Measurements from ENCODE around the gene ATP10A.

ATP10A gene

DNA sequence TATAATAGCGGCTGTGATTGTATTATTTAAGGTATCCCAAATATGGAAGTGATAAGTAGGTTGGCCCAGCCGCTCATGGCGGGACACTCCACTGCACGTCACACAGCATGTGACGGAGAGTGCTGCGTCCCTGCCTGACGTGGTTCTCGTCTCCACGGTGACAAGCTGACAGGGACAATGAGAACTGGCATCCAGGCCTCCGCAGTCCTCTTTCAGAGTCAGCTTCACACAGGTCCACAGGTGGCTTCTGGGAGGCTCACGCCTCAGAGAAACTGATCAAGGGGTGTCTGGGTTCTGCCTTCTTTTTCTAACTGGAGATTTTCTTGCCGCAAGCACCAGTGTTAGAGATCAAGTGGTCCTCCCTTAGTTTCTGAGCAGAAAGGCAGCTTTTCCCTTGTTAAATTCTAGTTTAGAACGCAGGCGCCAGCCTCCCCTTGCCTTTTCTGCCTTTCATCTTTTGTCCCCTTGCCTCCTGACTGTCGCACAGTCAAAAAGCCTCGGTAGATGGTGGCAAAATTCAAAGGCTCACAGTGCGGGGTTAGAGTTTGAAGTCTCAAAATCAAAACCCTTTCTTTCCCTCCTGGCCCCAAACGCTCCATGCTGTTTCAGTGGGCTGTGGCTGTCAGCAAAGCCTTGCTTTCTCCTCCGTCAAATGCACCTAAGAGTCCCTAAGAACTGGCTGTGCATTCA lies 120.9 kb downstream of the ATP10A start:
- TF ChIP-seq, protein P1, sequence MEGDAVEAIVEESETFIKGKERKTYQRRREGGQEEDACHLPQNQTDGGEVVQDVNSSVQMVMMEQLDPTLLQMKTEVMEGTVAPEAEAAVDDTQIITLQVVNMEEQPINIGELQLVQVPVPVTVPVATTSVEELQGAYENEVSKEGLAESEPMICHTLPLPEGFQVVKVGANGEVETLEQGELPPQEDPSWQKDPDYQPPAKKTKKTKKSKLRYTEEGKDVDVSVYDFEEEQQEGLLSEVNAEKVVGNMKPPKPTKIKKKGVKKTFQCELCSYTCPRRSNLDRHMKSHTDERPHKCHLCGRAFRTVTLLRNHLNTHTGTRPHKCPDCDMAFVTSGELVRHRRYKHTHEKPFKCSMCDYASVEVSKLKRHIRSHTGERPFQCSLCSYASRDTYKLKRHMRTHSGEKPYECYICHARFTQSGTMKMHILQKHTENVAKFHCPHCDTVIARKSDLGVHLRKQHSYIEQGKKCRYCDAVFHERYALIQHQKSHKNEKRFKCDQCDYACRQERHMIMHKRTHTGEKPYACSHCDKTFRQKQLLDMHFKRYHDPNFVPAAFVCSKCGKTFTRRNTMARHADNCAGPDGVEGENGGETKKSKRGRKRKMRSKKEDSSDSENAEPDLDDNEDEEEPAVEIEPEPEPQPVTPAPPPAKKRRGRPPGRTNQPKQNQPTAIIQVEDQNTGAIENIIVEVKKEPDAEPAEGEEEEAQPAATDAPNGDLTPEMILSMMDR (IDR thresholded peaks at IDR 0.05; ENCODE audit: low read depth, low read length): no peak
- DNase-seq (ENCODE audit: extremely low read depth, low read depth): no peak

- TF ChIP-seq, protein P1 (IDR thresholded peaks at IDR 0.05; ENCODE audit: low read depth, low read length): no peak
- DNase-seq (ENCODE audit: extremely low read depth, low read depth): no peak
These were observed 121.9 kb downstream of the ATP10A start for GRCh38 chr15:25741256-25741580.

DNA sequence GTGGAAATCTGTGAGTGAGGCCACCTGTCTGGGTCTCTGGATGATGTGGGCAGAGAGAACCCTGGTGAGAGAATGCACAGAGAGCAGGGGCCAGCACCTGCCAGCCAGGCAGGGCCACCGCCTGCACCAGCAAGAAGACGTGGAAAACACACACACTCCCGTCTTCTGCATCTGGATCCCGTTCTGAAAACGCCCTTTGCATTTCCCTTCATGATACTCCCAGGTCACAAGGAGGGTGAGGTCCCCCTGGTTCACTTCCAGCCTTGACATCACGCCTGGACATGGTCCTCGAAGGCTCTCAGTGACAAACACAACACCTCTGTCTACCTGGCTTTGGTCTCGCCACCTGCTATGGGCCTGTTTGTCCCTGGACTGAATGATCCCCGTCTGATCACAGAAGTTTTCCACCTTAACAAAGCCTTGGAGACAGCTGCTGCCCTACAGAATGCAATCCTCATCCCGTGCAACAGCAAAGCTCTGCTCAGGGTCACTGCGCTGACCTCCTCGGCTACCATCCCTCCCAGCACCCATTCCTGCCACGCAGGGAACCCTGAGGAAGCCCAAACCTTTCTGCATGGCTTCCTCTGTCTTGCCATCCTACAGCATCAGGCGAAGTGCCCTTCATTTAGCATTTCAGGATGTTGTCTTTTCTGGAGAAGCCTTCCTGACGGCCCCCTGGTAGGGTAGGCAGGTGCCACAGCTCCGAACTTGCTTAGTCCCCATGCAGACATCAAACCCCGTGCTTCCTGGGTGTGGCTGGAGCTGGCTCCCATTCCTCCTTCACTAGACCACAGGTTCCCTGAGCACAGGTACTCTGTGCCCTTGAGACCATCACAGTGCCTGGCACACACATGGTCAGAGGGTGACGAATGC lies 122.5 kb downstream of the ATP10A start:
- TF ChIP-seq, protein P1 (IDR thresholded peaks at IDR 0.05; ENCODE audit: low read depth, low read length): no peak
- DNase-seq (ENCODE audit: extremely low read depth, low read depth): no peak

GRCh38 chr15:25739687-25740121 lies 123.4 kb downstream of the ATP10A start:
- peak; percentile 16 for DNase-seq (ENCODE audit: extremely low read depth, low read depth)
- TF ChIP-seq, protein P1 (IDR thresholded peaks at IDR 0.05; ENCODE audit: low read depth, low read length): peak; percentile 65

GRCh38 chr15:25738171-25738965 lies 124.8 kb downstream of the ATP10A start:
- no peak for DNase-seq (ENCODE audit: extremely low read depth, low read depth)

GRCh38 chr15:25737218-25737643 lies 125.9 kb downstream of the ATP10A start:
- TF ChIP-seq, protein P1 (IDR thresholded peaks at IDR 0.05; ENCODE audit: low read depth, low read length): no peak
- DNase-seq (ENCODE audit: extremely low read depth, low read depth): no peak

More at GRCh38 chr15:25738171-25738965, 124.8 kb downstream of the ATP10A start:
- TF ChIP-seq, protein P1 (IDR thresholded peaks at IDR 0.05; ENCODE audit: low read depth, low read length): no peak
